IPS DF 19.7 (cell line): ENCODE data around the gene ZNF587B.
A peak's percentile ranks its signal among the peaks of the same experiment; 100 is the strongest.
"Not testable (repeated sequence)": the region's sequence is repeated elsewhere in the genome, so short reads cannot be mapped to it uniquely, and the experiment has no call there.

Source experiments
- DNase-seq: peaks from one replicate; pipeline ENCODE4 v3.0.0-alpha.2; 2013; ENCODE audit warnings: low read depth, low spot score

Gene ZNF587B

DNA sequence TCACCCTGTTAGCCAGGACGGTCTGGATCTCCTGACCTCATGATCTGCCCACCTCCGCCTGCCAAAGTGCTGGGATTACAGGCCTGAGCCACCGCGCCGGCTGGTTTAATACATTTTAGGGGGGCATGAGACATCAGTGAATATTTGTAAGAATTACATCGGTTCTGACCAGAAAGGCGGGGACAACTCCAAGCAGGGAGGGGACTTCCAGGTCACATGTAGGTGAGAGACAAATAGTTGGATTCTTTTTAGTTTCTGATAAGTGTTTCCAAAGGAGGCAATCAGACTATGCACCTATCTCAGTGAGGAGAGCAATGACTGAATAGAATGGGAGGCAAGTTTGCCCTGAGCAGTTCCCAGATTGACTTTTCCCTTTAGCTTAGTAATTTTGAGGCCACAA, 11.7 kb upstream of the ZNF587B start:
- no peak for DNase-seq

- DNase-seq = peak; percentile 96
Measured at GRCh38 chr19:57819475-57820148, 10.5 kb upstream of the ZNF587B start.

- no peak for DNase-seq
Measured at GRCh38 chr19:57820599-57820998, 9.5 kb upstream of the ZNF587B start.

GRCh38 chr19:57821095-57821494, 9.0 kb upstream of the ZNF587B start:
- not testable (repeated sequence) for DNase-seq

DNA sequence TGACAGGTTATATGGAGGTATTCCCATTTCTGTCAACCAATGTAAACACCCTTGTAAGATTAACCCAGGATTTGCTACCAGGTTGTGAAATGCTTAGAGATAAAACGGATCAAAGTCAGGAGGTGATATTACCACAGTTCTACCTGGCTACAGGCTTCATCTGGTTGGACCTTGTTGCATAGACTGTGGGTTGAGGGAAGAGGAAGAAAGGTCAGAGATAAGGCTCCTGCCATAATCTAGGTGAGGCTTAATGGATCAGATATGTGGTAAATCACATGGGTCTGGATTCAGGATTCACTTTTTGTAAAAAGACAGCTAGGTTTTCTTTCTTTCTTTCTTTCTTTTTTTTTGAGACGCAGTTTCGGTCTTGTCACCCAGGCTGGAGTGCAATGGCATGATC, 8.6 kb upstream of the ZNF587B start:
- not testable (repeated sequence) for DNase-seq

GRCh38 chr19:57823155-57823554, 6.9 kb upstream of the ZNF587B start:
- DNase-seq = not testable (repeated sequence)

DNA sequence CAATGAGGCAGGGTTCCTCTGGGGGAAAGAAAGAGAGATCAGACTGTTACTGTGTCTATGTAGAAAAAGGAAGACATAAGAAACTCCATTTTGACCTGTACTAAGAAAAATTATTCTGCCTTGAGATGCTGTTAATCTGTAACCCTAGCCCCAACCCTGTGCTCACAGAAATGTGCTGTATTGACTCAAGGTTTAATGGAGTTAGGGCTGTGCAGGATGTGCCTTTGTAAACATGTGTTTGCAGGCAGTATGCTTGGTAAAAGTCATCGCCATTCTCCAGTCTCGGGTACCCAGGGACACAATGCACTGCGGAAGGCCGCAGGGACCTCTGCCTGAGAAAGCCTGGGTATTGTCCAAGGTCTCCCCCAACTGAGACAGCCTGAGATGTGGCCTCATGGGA, 6.5 kb upstream of the ZNF587B start:
- not testable (repeated sequence) for DNase-seq

GRCh38 chr19:57825511-57825910, 4.6 kb upstream of the ZNF587B start:
- no peak for DNase-seq

GRCh38 chr19:57829316-57829715, 783 bp upstream of the ZNF587B start:
- DNase-seq = no peak

- DNase-seq = not testable (repeated sequence)
Measured at GRCh38 chr19:57836991-57837390, 6.9 kb downstream of the ZNF587B start.

DNA sequence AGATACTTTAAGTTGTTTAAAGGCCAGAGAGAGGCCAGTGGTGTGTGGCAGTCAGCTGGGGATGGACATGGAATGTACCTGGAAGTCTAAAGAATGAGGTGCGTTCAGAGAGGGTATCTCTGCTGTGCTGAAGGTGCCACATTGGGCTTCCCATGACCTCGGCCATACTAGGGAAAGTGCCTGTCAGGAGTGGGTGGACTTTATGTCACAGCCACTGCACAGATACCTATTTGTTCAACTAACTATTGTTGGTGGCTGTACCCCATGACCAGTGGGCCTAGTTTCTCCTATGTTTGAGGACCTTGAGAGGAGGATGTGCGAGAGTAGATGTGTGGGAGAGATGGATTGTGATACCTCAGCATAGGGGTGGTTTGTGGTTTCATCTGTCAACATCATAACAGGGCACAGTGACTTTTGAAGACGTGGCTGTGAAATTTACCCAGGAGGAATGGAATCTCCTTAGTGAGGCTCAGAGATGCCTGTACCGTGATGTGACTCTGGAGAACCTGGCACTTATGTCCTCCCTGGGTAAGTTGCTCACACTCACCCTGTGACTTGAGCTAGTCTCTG, 8.6 kb downstream of the ZNF587B start:
- not testable (repeated sequence) for DNase-seq

DNA sequence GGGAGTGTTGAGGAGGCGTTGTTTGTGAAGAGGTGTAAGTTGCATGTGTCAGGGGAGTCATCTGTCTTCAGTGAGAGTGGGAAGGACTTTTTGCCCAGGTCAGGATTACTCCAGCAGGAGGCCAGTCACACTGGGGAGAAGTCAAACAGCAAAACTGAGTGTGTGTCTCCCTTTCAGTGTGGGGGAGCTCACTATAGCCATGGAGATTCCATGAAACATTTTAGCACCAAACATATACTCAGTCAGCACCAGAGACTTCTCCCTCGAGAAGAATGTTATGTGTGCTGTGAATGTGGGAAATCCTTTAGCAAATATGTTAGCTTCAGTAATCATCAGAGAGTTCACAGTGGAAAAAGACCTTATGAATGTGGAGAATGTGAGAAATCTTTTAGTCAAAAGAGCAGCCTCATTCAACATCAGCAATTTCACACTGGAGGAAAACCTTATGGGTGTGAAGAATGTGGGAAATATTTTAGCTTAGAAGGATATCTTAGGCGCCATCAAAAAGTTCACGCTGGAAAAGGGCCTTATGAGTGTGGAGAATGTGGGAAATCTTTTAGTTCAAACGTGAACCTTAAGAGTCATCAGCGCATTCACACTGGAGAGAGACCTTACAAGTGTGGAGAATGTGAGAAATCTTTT, 11.1 kb downstream of the ZNF587B start:
- no peak for DNase-seq

GRCh38 chr19:57847164-57847563, 17.1 kb downstream of the ZNF587B start:
- DNase-seq = not testable (repeated sequence)

DNA sequence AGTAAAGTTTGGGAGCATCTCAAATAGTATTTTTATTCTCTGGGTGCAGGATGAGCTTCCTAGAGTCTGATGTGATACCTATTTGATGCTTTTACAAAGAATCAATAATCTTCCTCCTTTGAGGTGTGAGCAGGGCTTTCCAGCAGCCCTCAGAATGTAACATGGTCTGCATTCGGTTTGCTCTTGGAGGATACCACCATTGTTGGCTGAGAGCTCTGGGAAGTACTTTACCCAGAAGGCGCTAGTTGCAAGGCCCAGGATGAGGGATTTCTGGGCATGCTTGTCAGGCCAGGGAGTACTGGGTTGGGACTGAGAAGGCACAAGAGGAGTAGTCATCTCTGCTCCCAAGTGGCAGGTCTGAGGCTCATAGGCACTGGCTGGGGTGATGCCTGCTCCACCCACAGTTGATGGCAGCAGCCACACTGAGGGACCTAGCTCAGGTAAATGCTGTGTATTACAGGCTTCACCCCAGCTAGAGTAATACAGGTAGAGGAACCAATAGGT, 19.1 kb downstream of the ZNF587B start:
- not testable (repeated sequence) for DNase-seq

DNA sequence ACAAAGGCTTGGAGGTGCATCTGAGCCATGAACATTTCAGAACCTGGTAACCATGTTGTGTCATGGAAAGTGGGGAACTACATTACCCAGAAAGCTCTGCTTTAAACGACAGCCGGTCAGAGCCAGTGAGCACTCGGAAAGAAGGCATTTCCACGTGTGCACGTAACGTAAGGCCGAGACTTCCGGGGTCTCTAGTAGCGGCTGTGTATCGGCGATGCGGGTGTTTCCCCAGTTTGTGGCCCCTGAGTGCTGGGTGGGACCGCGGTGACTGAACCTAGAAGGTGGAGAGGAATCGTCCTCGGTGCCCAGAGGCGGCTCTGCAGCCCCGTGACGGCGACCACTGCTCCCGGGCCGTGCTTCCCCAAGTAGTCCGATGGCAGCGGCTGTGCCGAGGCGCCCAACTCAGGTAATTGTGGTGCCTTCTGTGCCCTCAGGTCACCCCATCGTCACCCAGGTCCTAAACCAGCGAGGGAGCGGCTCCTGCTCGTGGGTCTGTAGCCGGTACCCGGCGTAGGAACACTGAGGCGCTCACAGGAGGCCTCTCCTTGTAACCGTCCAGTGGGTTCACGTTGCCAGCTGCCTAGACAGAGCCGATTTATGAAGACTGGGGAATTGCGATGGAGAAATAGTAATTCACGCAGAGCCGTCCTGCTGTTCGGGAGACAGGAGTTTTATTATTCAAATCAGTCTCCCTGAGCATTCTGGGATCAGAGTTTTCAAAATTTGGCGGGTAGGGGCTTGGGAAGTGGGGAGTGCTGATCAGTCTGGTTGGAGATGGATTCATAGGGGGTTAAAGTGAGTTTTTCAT, 19.8 kb downstream of the ZNF587B start, which contains the start of gene ZNF587:
ZNF587 (plus strand) TSS at position 194 of the 808 bp plus-strand sequence; CDS start at position 374, 180 bp downstream.
- DNase-seq = peak; percentile 81

DNA sequence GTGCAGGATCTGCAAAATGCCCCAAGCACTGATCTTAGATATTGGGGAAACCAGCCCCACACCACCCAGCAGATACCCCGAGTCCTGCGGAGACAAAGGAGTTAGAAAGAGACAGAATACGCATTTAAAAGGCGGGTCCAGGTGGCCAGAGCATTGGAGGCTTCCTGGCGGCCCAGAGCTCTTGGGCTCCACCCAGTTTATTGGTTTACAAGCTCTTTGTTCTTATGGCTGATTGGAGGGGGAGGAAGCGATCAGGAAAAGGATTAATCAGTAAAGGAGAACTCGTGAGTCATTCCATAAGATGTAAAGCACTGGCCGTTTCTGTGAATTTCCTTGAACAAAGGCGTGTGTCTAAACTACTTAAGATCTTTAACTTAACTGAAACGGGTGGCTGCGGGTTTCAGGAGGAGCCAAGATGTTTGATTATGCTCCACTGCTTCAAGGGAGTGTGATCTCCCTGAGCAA, 20.5 kb downstream of the ZNF587B start:
- no peak for DNase-seq

DNA sequence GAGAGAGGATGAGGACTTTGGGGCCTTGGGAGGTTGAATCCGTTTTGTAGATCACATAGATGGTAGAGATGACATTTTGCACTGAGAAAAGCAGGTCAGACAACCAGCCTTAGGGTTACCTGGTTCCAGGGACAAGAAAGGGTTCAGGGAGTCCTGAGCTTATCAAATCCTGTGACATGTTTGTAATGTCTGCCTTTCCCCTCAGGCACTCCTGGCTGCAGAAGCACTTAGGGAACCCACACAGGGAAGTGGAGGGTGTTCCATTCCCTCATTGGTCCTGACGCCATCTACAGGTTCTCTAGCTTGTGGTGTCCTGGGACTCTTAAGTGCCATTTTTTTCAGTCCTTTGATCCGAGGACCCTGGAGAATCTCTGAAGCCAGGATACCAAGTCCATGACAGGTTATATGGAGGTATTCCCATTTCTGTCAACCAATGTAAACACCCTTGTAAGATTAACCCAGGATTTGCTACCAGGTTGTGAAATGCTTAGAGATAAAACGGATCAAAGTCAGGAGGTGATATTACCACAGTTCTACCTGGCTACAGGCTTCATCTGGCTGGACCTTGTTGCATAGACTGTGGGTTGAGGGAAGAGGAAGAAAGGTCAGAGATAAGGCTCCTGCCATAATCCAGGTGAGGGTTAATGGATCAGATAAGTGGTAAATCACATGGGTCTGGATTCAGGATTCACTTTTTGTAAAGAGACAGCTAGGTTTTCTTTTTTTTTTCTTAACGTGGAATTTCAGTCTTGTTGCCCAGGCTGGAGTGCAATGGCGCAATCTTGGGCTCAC, 21.9 kb downstream of the ZNF587B start:
- DNase-seq = not testable (repeated sequence)

GRCh38 chr19:57854117-57854516, 24.0 kb downstream of the ZNF587B start:
- DNase-seq = not testable (repeated sequence)

DNA sequence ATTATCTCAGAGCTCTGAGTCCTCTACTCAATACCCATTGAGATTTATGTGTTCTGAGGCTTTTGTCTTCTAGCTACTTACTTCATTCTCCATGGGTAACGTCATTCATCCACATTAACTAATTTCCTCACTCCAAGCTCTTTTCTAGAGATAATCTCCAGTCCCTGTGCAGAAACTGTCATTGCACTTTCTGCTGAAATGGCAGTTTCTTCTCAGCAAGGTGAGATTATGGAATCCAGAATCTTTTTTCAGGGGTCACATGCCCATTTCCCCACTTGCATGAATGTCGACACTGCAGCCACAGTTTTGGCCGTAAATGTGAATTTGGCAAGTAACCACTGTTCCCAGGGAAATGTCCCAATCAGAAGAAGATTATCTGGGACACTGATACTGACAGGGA, 32.3 kb downstream of the ZNF587B start:
- not testable (repeated sequence) for DNase-seq

GRCh38 chr19:57867868-57868492, 37.9 kb downstream of the ZNF587B start:
- DNase-seq = no peak
